GM21528 (cell line): ENCODE measurements around the gene SRGAP1.
"Not testable (repeated sequence)": the region's sequence is repeated elsewhere in the genome, so short reads cannot be mapped to it uniquely, and the experiment has no call there.

Source experiments
- ATAC-seq: cut with Tn5 transposase; IDR thresholded peaks from one replicate; pipeline ENCODE4 v1.9.1; 2021; ENCODE audit warnings: mild to moderate bottlenecking, moderate library complexity; ENCODE audit not compliant: unreplicated experiment, low FRiP score

Gene SRGAP1

DNA sequence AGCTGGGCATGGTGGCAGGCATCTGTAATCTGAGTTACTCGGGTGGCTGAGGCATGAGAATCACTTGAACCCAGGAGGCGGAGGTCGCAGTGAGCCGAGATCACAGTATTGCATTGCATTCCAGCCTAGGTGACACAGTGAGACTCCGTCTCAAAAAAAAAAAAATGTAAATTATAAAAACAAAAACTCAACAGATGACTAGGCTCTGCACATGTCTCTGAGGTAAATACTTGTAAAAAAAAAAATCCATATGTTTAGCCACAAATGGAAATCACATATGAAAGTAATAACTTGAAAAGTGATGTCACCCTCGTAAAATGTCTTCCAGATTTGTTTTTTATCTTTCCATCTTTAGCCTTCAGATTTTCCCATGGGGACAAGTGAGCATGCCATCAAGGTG lies 292.6 kb downstream of the SRGAP1 start:
- ATAC-seq, result no peak

DNA sequence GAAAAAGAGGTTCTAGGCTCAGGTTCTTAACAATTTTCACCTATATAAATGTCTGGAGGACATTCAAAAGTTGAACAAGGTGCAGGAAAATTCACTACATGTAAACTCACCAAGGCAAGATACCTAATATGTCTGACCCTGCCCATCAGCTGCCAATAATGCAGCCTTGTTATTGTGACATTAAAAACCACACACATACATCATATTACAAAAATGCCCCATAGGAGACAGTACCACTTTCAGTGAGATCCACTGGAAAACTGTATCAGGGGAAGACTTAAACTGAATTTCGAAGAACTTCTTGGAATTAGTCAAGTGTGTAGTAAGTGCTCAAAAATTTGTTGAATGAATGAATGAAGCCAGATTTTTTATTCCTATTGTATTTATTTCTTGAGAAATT lies 294.5 kb downstream of the SRGAP1 start:
- ATAC-seq, result no peak

DNA sequence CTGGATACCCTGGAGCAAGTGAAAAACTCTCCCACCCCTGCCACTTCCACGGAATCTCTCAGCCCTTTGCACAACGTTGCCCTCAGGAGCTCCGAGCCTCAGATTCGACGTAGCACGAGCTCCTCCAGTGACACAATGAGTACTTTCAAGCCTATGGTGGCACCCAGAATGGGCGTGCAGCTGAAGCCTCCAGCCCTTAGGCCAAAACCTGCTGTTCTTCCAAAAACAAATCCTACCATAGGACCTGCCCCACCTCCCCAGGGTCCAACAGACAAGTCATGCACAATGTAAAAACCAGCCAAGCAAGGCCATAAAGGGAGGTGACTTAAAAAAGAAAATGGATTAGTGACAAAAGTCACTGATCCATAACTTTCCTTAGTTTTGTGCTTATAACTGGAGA lies 297.9 kb downstream of the SRGAP1 start:
- no peak for ATAC-seq

DNA sequence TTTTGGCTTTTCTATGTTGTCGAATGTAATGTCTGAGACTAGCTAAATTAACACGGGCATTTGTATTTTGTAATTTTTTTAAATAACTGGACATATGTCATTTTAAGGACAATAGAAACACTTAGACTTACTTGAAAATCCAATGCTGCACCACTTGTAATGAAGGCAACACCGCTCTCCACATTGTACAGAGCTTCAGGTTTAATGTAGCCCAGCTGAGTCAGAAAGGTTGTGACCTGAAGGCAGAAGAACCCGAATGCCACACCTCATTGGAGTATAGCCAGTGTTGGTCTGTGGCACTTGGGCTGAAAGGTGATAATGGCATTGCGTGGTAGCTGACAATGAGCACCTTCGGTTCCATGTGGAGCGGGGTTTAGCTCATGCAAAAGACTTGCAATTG lies 298.3 kb downstream of the SRGAP1 start:
- ATAC-seq, result no peak

DNA sequence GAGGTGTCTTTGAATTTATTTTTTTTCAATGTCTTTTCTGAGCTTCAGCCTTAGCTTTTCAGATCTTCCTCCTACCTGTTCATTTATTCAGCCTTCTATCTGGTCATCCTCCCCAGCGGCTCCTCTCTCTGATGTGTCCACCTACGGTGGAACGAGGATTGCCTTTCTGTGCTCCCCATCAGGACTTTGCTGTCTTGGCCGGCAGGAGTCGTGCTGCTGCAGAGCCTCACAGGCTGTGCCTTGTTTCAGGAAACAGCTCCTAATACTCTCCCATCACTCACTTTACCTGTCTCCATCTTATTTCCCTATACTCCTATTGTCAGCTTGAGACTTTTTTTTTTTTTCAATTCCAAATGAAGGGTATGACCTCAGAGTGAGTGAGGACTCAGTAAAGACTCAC lies 300.7 kb downstream of the SRGAP1 start:
- no peak for ATAC-seq

DNA sequence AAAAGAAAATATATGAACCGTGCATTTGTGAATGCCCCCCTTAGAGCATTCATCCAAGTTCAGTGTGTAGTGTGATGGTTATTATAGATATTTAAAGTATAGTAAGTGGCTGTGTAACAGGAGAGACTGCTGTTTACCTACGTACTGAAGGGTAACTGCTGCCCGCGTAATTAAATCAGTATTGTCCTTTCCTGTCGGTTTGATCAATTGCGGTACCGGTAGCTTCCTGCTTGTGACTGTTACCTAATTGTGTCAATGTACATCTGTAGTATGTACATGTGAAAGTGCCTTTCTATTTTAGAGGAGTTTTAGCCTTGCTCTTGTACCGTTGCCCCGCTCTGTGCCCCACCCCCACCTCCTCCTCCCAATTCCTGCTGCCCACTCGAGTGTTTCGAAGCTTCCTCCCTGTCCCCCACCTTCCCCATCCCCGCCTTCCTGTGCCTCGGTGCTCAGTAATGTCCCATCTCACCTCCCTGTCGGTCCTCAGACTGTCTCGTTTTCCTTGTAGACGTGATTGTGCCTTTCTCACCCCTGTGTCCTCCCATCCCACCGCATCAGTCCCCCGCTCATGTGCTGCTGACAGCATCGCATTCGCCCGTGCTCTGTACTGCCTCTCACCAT lies 302.6 kb downstream of the SRGAP1 start:
- ATAC-seq, result no peak

DNA sequence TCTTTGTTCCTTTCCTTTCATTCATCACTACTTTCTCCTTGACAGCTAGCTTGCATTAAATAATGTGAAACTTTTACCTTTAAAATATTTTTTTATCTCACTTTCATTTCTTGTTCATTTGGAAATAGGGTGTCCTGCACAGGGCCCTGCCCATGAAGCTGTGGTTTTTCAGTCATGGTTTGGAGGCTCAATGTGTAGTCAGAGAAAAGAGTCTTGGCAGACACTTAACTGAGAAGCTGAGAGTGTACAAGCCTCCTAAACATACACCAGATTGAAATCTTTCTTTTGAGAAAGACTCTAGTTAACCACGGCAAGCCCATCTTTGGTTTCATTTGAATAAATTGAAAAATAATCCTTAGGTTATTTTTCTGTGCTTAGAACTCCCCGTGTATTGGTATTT lies 303.4 kb downstream of the SRGAP1 start:
- ATAC-seq, result no peak

DNA sequence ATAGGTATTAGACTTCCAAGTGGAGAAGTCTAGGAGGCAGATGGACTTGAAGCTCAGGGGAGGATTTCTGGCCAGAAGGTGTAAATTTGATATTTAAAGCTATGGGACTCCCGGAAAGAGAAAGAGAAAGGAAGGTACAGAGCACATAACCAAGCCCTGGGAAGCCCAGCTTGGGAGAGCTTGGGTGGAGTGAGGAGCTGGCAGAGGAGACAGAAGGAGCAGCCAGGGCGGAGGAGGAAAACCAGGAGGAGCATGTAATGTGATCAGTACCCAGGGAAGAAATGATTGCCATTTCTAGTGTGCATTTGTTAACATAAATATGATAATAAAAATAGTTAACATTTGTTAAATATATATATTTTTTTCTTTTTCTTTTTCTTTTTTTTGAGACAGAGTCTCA lies 310.2 kb downstream of the SRGAP1 start:
- ATAC-seq, result no peak

DNA sequence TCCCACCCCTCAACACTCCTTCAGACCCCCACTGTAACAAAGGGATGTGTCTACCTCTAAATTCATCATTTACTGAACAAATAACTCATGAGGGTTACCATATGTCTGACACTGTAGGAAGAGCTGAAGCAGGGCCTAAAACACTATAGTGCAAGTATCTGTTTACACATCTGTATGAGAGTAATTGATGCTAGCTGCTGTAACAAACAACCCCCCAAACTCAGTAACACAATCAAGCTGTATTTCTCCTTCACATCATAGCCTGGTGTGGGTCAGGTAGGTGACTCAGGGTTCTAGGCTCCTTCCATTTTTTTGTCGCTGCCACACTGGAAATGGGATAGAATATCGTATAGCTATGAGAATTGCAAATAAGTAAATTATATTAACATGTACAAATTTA lies 312.6 kb downstream of the SRGAP1 start:
- no peak for ATAC-seq

DNA sequence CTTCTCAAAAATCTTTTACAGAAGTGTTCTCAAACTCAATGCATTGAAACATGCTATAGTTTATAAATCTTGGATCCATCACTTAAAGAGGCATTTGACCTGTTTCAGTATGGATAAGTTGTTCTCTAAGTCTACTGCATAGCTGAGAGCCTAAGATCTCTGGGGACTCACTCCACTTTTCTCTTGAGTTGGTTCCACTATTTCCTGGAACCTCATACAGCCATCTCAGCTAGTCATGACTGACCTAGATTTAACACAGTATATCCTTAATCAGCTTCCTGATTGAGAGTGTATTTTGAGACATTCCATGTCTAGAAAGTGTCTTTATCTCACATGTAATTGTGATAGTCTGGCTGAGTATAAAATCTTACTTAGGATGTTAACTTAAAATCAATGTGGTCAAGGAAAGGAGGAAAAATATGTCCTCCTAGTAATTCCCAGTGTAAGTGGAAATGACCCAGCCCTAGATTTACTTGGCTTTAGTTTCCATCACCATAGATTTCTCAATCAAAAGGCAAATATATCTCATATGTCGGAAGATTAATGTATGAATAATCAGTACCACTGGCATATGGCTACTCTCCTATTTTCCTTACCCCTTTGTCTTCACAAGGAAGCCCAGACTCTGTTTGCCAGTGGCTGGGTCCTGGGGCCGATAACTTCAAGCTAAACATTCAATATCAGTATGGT lies 315.7 kb downstream of the SRGAP1 start:
- ATAC-seq, result no peak

DNA sequence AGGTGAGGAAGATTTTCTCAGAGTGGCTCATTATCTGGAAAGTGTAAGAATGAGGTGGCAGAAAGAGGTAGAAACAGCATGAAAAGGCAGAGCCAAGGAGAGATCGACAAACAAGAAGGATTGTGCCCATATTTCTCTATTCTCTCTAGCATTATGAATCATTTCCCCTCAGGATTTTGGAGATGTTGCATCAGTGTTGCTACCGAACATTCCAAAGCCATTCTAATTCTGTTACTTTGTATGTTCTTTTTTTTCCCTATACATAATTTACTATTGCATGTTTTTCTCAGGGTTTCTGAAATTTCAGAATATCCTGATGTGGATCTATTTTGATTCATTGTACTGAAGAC lies 316.2 kb downstream of the SRGAP1 start:
- ATAC-seq, result no peak

DNA sequence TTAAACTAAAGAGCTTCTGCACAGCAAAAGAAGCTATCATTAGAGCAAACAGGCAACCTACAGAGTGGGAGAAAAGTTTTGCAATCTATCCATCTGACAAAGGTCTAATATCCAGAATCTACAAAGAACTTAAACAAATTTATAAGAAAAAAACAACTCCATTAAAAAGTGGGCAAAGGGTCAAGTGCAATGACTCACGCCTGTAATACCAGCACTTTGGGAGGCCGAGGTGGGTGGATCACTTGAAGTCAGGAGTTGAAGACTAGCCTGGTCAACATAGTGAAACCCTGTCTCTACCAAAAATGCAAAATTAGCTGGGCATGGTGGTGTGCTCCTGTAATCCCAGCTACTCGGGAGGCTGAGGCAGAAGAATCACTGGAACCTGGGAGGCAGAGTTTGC lies 322.1 kb downstream of the SRGAP1 start:
- ATAC-seq, result not testable (repeated sequence)

DNA sequence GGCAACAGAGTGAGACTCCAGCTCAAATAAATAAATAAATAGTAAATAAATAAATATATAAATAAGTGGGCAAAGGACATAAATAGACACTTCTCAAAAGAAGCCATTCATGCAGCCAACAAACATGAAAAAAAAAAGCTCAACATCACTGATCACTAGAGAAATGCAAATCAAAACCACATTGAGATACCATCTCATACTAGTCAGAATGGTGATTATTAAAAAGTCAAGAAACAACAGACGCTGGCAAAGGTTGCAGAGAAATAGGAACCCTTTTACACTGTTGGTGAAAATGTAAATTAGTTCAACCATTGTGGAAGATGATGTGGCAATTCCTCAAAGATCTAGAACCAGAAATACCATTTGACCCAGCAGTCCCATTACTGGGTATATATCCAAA lies 322.5 kb downstream of the SRGAP1 start:
- not testable (repeated sequence) for ATAC-seq

DNA sequence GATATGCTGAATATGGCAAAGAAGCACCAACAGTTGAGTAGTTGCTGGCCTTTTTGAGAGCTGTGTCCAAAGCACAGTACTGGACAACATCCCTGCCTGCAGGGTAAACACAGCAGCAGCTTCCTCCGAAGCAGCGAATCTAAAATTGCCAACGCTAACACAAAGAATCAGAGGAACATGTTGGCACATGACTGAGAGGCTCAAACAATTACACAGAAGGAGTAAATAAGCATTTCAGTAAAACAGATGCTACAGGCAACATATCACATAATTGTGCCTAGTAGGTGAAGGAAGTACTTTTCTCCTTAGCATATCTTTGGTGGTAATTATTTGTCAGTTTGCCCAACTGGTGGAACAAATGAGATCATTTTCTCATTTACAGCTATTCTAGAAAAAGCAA lies 325.5 kb downstream of the SRGAP1 start:
- ATAC-seq, result no peak

DNA sequence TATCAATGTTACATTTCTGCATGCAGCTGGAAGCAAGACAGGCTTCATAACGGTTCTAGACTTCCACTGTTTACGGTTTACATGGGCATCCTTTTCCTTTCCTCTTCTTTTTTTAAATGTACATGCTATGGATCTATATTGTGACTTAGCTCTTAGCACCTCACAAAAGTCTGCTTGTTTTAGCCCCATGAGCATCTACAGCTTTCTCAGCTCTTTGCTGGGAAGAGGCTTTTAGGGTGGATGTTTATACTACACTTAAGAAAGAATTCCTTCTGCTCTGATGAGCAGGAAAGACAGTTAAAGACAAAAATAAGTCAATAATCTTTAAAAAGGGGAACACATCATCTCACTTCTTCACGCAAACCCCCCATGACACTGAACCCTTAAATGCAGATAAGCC lies 326.2 kb downstream of the SRGAP1 start:
- no peak for ATAC-seq

DNA sequence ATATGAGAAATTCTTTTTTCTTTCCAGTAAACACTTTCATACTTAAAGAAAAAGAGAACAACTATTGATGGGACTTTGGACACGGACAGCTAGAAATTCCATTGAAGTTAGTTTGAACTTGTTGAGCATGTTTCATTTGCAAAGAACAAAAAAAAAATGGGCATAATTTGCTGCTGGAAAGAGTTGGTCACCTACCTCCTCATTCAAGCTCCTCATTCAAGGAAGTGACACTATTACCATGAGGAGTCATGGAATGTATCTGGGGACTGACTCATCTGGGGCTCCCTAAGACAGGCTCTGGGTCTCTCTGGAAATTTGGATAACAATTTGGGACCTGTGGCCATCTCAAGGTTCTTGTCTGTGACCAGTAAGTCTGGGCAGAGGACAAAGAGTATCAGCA lies 327.2 kb downstream of the SRGAP1 start:
- no peak for ATAC-seq

DNA sequence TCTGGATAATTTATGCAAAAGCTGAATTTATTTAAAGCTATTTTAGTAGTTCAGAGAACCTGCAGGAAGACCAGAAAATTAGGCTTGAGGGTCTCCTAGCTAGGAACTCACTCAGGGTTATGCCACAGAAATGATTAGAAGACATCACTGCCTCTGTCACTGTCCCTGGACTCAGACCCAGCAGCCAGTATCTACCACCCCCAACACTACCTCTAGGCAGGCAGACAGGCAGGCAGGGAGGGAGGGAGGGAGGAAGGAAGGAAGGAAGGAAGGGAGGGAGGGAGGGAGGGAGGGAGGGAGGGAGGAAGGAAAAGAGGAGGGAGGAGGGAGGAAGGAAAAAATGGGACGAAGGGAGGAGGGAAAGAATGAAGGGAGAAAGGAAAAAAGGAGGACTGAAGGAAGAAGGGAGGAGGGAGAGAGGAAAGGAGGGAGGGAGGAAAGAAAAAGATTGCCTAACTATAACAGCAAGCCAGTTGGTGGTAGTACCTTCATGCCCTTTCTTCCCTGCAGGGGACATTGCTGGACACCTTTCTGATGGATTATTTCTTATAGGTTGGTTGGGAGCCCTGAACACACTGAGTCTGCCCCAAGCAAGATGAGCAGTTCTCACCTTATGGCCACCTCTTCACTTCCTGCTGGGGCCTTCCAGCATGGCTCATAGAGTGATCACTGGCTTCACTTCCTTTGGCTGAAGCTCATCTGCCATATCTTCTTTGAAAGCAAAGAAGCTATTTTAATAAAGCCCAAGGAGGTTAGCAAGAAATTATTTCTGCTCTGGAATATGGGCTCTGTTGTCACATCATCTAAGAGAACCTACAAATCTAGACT lies 327.9 kb downstream of the SRGAP1 start:
- no peak for ATAC-seq

DNA sequence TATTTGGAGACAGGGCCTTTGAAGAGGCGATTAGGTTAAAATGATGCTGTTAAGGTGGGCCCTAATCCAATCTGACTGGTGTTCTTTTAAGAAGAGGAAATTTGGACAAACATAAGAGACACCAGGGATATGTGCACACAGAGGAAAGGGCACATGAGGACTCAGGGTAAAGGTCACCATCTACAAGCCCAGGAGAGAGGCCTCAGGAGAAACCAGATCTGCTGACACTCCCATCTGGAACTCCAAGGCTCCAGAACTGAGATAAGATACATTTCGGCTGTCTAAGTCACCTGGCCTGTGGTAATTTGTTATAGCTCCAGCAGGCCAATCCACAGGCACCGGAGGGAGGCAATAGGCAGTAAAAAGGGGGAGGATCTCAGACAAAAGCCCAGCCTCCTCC lies 329.0 kb downstream of the SRGAP1 start:
- no peak for ATAC-seq

DNA sequence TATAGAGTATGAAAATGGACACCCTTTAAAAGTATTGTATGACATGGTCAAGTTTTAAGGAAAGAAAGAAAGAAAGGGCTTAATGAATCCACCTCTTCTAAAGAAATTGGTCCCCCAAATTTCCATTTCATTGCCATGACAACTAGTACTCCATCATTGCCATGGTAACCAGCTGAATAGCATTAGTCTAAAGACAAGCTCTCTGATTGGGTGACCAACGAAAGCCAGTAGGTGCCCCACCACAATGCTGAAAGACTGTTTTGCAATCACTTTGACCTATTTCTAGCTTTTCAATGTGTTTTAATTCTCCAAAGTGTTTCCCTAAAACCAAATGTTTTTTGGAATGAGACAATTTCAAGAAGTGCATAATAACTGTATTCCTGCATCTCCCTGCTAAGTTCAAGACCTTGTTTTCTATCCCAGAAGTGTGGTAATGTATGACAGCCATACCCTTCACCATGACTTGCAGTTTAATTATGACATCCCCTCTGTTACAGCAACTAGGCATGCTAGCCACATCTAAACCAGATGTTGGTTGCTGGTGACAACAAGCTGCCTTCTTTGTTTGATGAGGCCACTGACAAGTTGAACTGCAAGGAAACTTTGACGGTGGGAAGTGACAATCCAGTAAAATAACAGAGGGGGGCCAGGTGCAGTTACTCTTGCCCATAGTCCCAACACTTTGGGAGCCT lies 330.9 kb downstream of the SRGAP1 start:
- no peak for ATAC-seq

DNA sequence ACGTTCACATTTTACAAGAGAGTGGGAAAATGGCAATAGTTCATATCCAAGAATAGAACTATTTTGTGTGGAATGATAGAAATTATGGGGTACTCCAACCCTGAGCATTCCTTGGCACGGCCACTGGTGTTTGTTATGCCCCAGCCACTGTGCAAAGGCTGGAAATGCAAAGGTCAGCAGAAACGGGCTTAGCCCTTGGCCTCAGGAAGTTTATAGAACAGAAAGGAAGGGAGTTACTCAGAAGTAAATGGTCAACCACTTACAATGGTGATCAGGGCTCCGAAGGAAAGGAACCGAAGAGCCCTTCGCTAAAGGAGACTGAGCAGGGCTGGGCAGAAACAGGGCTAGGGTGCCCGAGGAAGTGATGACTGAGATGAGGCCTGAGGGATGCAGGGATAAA lies 332.5 kb downstream of the SRGAP1 start:
- ATAC-seq, result no peak

DNA sequence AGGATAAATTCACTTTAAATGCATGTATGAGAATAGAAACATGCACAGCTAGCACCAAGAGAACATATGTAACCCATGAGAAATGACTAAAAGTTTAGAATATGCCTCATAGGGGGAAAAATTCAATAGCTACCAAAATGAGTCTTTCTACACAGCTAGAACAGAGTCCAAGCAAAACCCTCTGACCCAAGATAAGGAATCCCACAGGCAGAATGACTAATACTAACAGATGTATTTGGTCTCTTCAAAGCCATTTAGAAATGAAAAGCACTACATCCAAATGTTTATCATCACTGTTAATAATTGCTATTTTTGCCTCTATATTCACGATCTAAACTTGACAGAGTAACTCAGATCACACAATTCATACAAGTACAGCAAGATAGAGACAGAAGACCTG lies 333.6 kb downstream of the SRGAP1 start:
- ATAC-seq, result no peak
